NCI-H1417 treated with DMSO at 0.1 percent for 48 hours (cell line): ENCODE results near the gene CLEC7A.

Experiments used
- DNase-seq: peaks from one replicate; lab custom pipeline; 2025; lab: John Stamatoyannopoulos, UW

Gene CLEC7A

DNA sequence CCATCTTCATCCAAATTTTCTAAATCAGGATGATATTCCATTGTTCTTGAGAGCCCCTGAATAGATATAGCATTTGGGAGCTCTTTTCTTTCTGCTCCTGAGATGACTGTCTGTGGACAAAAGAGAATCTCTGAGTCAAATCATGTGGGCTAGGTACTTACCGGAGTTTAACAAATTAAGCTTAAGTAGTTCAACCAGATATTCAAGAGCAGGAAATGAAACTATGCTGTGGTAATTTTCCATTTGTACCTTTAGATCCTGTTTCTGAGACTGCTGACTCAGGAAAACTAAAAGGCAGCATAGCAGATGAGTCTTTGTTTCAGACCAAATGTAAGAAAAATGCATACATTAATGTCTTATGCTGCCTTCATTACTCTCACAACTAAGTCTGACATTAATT is at the start of gene CLEC7A:
TSS of gene CLEC7A (minus strand) at position 158 of the 400 bp plus-strand sequence. CDS start at position 41, 117 bp downstream.
- no peak for DNase-seq

DNA sequence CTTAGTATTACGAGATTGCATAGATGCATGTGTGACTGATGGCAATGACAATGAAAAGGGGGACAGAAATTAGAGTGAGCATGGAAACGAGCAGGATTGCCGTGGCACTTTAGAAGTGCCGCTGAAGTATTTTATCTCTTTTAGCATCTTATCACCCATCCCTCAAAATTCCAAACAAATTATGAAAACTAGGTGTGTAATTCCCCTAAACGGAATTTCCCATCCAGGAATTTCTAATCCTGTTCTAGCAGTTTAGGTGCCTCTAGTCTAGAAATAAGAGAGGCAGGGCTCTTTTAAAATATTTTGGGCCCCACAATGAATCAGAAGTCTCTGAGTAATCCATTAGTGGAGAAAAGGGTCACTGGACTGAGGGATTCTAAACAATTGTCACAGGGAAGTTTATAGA is 49.8 kb upstream of the CLEC7A start:
- no peak for DNase-seq

DNA sequence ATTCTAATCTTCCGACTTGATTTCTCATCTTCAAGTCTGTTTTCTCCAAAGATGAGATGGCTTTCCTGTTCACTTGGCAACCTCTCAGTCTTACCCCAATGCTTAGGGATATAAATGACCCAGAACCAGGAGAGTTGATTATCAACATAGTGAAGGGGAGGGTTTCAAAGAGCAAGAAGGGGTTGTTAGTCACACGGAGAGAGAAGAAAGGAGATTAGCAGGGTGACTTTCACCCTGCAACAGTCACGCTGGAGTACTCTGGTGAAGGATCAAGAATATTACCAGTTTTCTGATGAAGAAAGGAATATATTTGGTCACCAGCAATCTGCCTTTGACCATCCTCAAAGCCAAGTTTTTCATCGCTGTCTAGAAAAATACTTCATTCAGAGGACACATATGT is 48.8 kb upstream of the CLEC7A start, which contains the start of gene TMEM52B:
TSS of gene TMEM52B (plus strand) at position 212 of the 400 bp plus-strand sequence. CDS start 543 bp downstream, outside the sequence.
- no peak for DNase-seq

DNA sequence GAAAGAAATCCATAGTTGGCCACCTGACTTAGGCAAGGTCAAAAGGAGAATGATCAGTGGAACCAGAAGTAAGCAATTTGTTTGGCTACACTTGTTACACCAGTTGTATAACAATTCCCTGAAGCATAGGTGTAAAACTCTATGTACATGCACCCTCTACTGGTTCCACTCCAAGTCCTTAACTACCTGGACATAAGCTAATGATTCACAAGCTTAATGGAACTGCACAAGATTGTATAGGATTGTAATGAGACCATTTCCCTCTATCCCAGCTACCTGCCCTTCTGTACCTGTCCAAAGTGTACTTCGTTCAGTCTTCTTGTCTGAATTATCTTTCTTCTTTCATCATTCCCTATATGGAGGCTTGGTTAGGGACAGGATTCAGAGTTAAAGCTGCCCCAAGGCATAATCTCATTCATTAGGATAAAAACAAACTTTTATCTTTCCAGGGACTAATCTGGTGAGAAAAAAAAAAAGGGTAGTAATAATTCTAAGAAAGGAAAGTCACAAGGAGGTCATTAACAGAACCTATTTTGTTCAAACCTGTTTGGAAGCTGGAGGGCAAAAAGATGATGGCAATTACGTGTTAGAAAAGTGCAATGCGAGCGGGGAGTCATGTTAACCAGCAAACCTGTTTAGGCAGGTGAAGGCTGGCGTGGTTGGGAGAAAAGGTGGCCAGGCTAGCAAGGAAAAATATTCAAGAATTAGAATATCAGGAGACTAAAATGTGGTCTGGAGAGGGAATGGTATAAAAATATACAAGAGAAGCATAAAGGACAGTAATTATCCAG is 46.0 kb upstream of the CLEC7A start:
- no peak for DNase-seq

DNA sequence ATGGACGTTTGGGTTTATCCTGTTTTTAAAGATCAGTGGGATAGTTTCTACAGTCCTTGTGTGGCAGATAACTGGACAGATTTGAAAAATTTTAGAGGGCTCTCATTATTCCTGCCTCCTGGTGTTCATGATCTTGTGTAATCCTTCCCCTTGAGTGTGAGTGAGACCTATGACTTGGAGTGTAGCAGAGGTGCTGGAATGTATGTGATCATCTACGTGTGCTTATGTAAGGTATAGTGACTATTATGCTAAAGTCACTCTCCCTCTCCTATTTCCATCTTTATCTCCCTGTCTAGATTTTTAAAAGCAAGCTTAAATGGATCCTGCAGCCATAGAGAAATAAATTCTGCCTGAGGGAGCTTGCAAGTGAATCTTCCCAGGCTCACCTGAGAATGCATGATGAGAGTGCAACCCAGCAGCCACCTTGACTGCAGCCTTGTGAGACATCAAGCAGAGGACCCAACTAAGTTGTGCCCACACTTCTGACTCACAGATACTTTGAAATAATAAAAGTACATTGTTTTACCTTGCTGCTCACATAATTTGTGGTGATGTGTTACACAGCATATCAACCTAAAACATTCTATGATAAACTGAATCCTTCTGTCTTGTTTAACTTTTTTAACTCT is 45.1 kb upstream of the CLEC7A start:
- no peak for DNase-seq

DNA sequence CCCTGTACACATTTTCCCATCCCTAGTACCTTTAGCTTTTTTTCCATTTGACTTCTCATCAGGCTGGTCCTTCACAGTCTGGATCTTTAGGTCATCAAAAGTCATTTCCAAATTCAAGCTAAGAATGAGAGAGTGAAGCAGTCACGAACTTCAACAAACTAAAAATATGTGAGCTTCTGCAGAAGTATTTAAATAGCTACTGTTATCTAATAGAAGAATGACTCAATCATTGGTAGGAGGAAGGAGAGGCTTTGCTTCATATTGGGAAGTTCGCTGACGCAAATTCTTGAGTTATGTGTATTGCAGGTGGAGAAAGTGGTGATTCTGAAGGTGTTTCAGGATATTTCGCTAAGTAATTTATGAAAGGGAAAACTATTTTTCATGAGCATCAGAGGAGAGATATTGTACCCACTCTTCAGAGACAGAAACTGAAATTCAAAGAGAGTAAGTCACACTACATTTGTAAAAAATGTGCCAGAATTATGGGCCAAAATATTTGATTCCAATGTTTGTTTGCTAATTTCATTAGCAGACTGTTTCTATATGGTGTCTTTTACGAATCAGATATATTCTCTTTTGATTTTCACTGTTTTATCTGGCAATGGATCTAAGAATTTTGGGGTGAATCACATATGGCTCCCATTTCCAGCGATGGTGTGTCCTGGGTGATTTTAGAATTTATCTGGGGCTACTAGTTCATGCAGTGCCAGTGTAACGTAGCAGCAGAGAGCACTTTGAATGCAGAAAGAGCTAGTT is 42.2 kb upstream of the CLEC7A start, which contains the start of gene OLR1:
TSS of gene OLR1 (minus strand) at position 160 of the 756 bp plus-strand sequence. CDS start at position 105, 55 bp downstream.
- no peak for DNase-seq

DNA sequence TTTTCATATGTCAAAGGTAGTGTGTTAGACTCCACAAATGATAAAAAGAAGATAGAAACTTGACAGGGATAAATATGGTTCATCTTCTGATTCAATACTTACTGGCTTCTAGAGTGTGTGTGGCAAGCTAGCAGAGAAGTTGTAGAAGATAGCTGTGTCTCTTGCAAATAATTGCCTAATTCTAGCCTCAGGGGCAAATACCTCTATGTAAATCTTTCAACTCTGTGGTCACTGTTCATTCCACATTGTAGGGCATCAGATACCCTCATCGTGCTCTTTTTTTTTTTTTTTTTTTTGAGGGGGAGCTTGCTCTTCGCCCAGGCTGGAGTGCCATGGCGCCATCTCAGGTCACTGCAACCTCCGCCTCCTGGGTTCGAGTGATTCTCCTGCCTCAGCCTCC is 40.2 kb upstream of the CLEC7A start:
- no peak for DNase-seq

DNA sequence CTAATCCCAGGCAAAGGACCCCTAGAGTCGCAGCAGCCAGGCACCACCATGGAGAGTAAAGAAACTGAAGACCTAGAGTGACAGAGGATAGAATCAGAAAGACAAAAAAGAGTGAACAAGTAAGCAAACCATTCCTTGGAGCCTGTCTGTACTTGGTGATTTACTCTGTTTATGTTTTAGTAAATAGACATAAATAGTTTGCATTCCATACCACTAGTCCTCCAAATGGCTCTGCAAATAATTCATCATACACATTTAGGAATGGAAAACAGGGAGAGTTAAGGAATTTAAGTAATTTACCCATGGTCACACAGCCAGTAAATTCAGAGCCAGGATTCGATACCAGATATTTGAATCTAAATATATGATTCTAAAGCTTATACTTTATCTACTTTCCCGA is 39.1 kb upstream of the CLEC7A start:
- DNase-seq, result no peak

DNA sequence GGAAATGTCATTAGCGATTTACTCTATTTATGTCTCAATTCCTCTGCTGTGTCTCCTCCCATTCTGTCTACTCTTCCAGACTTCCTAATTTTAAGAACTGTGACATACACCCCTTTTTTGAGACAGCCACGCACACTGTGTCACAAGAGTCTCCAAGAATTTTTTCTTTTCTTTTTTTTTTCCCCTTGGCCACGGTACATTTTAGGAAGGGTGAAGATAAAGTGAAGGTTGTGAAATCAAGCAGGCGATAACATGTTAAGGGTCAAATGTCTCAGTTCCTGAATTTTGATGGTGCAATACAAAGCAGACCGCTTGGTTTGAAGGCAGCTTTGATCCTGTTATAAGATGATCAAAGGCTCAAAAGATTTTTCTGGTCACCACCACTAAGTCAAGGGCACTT is 37.6 kb upstream of the CLEC7A start:
- no peak for DNase-seq

DNA sequence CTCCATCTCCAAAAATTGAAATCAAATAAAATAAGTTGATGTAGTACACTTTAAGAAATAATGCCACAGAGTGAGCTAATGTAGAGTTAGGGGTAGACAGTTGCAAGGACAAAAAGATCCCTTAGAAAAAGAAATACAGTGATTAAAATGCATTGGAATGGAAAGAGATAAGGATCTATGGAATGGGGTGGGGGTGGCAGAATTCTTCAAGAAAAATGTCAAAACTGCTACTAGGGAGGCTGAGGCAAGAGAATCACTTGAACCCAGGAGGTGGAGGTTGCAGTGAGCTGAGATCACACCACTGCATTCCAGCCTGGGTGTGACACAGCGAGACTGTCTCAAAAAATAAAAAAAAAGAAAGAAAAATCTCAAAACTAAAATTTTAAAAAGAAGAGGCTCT is 35.4 kb upstream of the CLEC7A start:
- DNase-seq, result no peak

DNA sequence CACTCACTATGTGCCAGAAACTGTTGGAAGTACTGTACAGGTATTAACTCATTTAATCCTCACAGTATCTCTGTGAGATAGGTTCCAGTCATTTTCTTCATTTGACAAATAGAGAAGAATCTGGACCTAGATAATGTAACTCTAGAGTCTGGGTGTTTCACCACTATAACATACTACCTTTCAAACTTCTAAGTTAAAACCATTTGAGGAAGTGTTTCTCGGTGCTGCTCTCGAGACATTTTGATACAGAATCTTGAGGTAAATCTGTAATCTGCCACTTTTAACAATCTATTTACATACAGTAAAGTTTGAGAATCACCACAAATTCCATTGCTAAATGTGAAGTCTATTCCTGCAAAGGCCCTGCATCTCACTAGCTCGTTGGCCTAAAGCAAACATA is 33.1 kb upstream of the CLEC7A start:
- no peak for DNase-seq

DNA sequence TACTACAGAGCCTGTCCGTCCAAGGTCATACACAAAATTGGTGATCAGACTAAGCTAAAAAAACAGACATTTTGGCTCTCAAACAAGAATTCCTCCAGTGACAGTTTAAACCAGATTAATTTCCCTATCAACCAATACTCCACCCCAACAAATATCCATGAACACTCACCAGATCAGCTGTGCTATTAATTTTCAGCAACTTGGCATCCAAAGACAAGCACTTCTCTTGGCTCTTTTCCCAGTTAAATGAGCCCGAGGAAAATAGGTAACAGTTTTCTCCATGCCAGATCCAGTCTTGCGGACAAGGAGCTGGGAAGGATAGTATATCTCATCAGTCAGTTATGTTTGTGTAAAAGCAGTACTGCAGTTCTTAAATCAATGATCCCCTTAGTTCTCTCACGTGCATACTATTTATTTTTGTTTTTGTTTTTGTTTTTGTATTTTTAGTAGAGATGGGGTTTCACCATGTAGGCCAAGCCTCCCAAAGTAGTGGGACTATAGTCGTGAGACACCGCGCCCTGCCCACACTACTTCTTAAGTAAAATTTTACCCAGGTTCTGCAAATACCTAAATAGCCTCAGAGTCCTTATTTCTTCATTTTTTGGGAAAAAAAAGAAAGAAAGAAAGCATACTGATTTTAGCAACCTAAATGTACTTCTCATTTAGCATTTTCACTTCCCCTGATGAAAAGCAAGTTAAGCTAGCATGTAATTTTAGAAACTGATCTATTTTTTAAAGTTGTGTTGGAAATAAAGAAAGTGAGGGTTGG is 30.8 kb upstream of the CLEC7A start:
- no peak for DNase-seq

DNA sequence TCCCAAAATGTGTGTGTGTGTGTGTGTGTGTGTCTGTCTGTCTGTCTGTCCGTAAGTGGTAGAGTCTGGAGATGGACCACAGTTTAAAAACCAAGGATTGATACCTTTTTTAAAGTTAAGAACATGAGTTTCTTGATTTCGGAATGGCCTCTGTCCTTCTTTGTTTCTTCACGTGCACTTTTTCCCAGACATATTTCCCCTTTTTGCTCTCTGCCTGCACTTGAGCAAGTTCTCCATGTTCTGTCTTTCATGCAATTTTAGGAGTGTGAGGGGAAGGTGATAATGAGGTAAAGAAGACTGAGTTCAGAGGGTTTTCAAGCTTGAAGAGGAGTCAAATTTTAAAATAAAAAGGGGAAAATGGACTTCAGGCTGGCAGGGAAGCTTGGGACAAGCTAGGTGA is 29.3 kb upstream of the CLEC7A start:
- DNase-seq, result no peak

DNA sequence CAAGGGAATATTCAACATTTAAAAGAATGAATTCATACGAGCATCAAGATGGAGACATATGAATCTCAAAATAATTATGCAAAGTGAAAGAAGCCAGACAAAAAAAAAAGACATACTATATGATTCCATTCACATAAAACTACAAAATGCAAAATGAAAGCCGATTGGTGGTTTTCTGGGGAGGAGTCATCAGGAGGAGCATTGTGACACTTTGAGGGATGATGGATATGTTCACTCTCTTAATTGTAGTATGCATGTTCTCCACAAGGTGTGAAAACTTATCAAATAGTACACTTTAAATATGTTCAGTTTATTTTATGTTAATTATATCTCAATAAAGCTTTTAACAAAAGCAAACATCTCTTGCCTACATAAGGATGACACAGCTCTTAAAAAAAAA is 28.4 kb upstream of the CLEC7A start:
- no peak for DNase-seq

DNA sequence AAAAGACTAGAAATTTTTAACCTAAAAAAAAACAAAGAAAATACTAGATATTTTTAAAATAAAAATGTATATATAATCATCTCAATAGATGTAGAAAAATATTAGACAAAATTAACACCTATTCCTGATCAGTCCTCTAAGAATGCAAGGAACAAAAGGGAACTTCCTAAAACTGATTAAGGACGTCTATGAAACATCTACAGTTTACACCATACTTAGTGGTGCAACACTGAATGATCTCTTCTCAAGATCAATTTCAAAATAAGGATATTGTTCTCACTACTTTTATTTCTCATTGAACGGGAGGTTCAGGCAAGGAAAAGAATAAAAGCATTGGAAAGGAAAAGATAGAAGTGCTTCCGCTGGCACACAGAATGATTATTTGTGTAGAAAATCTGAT is 26.0 kb upstream of the CLEC7A start:
- no peak for DNase-seq

DNA sequence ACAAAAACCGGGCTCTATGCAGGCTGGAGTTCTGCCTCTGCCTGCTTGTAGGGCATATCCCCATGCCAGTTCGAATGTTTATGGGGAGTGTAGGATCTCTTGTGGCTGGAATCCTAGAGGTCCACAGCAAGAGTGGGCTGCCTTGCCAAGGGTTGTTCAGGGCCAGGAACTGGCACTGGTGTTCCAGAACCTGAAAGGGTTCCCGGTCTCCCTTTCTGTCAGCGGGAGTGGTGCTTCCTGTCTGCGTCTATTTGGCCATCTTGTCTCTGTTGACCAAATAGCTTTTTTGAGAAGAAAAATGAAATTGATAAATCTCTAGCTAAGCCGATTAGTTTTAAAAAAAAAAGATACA is 24.1 kb upstream of the CLEC7A start:
- DNase-seq, result no peak

DNA sequence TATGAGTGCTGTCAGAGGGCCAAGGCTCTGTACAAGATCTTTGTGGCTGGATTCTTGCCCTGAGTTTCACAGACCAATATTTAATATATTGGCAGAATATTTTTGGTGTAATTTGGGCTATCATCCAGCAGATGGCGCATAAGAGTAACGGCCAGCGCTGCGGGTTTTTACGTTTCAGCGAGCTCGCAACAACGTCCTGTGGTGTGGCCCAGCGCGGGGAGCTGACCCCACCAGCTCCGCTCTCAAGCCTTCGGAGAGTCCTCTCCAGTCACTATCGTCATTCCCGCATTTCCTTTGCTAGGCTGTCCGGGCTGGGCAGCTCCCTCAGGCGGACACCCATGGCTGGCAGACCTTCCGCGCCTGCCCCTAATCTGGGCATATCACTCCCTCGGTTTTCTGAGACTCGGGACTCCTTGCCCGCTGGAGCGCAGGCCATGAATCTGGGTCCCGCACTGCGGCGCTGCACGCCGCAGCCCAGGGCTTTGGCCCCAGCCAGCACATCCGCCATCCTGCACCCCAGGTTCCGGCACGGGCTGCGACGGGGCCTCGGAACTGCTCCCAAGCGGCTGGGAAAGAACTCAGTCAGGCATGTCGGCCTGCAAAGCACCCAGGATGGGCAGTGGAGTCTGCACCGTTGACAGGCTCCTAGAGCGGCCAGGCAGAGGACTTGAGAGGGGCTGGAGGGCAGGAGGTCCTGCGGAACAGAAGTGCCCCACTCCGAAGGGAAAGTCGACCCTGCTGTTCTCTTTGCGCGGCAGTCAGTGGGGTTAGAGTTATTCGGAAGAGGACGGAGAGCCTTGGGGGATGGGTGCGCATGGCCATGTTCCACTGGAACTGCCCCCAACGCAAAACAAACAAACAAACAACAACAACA is 23.5 kb upstream of the CLEC7A start:
- DNase-seq, result peak; percentile 48

DNA sequence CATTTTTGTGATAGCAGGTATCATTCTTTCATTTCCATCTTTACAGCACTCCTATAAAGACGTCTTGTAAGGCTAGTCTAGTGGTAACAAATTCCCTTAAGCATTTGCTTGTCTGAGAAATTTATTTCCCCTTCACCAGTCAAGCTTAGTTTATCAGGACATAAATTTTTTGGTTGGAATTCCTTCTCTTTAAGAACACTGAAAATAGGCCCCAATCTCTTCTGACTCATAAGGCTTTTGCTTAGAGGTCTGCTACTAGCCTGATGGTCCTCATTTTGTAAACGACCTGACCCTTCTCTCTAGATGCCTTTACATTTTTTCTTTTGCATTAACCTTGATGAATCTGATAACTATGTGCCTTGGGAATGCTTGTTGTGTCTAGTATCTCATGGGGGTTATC is 21.6 kb upstream of the CLEC7A start:
- DNase-seq, result no peak

DNA sequence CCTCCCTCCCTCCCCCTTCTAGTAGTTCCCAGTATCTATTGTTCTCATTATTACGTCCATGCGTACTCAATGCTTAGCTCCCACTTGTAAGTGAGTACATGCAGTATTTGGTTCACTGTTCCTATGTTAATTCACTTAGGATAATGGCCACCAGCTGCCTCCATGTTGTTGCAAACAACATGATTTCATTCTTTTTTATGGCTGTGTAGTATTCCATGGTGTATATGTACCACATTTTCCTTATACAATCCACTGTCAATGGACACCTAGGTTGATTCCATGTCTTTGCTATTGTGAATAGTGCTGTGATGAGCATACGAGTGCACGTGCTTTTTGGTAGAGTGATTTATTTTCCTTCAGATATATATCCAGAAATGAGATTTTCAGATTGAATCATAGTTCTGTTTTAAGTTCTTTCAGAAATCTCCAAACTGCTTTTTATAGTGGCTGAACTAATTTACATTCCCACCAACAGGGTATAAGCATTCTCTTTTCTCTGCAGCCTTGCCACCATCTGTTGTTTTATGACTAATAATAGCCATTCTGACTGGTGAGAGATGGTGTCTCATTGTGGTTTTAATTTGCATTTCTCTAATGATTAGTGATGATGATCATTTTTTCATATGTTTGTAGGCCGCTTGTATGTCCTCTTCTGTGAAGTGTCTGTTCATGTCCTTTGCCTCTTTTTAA is 17.9 kb upstream of the CLEC7A start:
- no peak for DNase-seq

DNA sequence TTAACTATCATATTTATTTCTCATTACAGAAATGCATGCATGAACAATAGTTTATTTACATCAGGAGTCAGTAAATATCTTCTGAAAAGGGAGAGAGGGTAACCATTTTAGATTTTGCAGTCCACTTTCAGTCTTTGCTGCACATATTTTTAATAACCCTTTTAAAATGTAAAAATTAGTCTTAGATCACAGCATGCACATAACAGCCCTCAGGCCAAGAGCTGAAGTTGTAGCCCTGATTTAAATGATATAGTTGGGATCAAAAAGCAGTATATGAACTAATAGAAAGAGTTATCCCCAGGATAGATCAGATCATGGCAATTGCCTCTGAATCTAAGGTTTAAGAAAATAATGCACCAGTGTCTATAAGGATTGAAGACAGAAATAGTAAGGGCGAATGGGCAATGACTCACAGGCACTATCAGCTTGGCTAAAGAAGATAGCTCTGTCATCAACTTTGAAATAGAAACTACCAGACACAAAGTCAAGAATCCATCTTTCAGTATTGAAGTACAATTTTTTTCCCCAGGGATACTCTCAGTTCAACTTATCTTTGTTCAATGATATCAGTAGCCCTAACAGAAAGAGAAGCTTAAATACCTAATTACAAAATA is 13.1 kb upstream of the CLEC7A start:
- DNase-seq, result no peak
